Uterus (tissue), 4 donors: ENCODE results near the gene UNC79. TPM values are rescaled to one million over a fixed set of nuclear protein-coding genes. Genes with fewer than 3 reads are reported as not detected.

ENCODE experiments used
- DNase-seq, 2 donors: peaks; one replicate each; pipeline ENCODE4 v3.0.0-alpha.2; 2019 to 2020
- H3K27ac ChIP-seq, 2 donors: fragments of 200-600 bp; sonication (generic); 1 replicate in 1 of 2; 2 replicates in 1 of 2; pipeline ENCODE4 v1.5.1; 2016 to 2018
- H3K27me3 ChIP-seq, 2 donors: fragments of 200-600 bp; sonication (generic); one replicate each; pipeline ENCODE4 v1.5.1; 2018 to 2019; ENCODE audit warnings: control low read depth in 1 of 2
- H3K36me3 ChIP-seq, 2 donors: fragments of 200-600 bp; sonication (generic); one replicate each; pipeline ENCODE4 v1.5.1; 2019; ENCODE audit warnings: control low read depth in 1 of 2
- H3K4me1 ChIP-seq, 2 donors: fragments of 200-600 bp; sonication (generic); one replicate each; pipeline ENCODE4 v1.5.1; 2018 to 2019; ENCODE audit warnings: control low read depth in 1 of 2
- H3K4me3 ChIP-seq, 2 donors: fragments of 200-600 bp; sonication (generic); 1 replicate in 1 of 2; 2 replicates in 1 of 2; pipeline ENCODE4 v1.5.1; 2018 to 2019; ENCODE audit warnings: mild to moderate bottlenecking in 1 of 2
- H3K9me3 ChIP-seq, 2 donors: fragments of 200-600 bp; sonication (generic); one replicate each; pipeline ENCODE4 v1.5.1; 2019; ENCODE audit warnings: control low read depth in 1 of 2
- CTCF ChIP-seq, 4 experiments: fragments of 200-600 bp in 2 of 4; fragments of 450-650 bp in 2 of 4; sonication (generic) in 2 of 4; IDR thresholded peaks; one replicate each; pipeline ENCODE4 v1.5.1; 2016 to 2019; ENCODE audit warnings: antibody characterized with exemption in 4 of 4, mild to moderate bottlenecking in 2 of 4, moderate library complexity in 1 of 4
- POLR2A ChIP-seq, 2 donors: fragments of 450-650 bp; IDR thresholded peaks; one replicate each; pipeline ENCODE4 v1.6.1; 2016; ENCODE audit warnings: antibody characterized with exemption in 2 of 2, mild to moderate bottlenecking in 1 of 2, moderate library complexity in 1 of 2
- intact Hi-C: fragments of 100-400 bp; cut with DNase I; formaldehyde crosslinking; loops from one replicate; pipeline ENCODE4 v1.15.1; 2023; ENCODE audit warnings: low total_unique reads
- total RNA-seq, 4 donors: library from RNA; depleted of rRNA in 3 of 4; stranded (reverse); fragments of >200 nt in 3 of 4; gene quantifications; one replicate each; pipeline versions ENCODE4 v1.1.0 to v1.2.4, GENCODE V29; 2014 to 2023
- donor health status: DM: yes; HTN: yes; CAD: no.

Gene UNC79
- total RNA-seq, 4 donors from 2014 or later: 0.24 to 0.35 TPM; not detected in 2

DNA sequence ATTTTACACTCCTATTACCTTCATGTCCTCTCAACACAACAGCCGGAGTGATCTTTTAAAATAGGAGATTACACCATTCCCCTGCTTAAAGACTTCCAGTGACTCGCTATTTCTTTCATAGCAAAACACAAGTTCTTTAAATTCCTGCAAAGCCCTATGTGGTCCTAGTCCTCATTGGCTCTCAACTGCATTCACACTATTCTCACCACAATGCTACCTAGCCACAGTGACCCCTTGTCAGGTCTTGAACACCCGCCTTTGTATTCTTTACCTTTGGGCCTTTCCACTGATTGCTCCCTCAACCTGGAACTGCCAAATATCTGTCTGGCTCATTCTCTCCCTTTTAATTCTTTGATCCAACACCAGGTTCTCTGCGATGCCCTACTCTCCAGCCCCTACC, 197.3 kb downstream of the UNC79 start:
- intact Hi-C loops: no loop called here
- Histone ChIP-seq H3K36me3 (no peaks in the 10 kb centered on the region), H3K27ac (no peak overlapping the region), H3K27me3 (no peaks in the 10 kb centered on the region), H3K4me1 (no peaks in the 10 kb centered on the region), H3K4me3 (no peak overlapping the region), H3K9me3 (no peaks in the 10 kb centered on the region)
- TF ChIP-seq CTCF (IDR thresholded peaks at IDR 0.05) (no peak), POLR2A (IDR thresholded peaks at IDR 0.05) (no peak)
- no peak for DNase-seq

DNA sequence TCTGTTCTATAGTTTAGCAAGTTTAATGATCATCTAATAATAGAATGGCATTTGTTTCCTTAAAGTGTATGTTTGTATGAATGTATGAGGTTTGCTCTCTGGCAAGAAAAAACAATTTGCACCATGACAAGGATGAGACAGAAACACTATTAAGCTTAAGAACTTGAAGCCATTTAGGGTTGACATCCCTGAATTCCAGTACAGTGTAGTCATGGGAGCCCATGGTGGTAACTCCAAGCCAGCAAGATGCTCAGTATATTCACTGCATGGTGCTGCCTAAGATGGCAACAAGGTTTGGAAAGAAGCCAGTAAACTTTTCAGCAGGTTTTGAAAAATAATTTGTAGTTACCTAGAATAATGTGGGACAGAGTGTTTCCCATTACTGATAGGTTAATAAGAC, 198.9 kb downstream of the UNC79 start:
- DNase-seq: no peak
- no peak overlapping the region for H3K4me3 ChIP-seq
- no peaks in the 10 kb centered on the region for H3K36me3 ChIP-seq
- intact Hi-C loops: no loop called here
- TF ChIP-seq CTCF (IDR thresholded peaks at IDR 0.05) (no peak), POLR2A (IDR thresholded peaks at IDR 0.05) (no peak)
- H3K4me1 ChIP-seq: no peaks in the 10 kb centered on the region
- no peak overlapping the region for H3K27ac ChIP-seq
- H3K27me3 ChIP-seq: no peaks in the 10 kb centered on the region
- no peaks in the 10 kb centered on the region for H3K9me3 ChIP-seq

GRCh38 chr14:93638790-93639189, 208.1 kb downstream of the UNC79 start:
- no peak overlapping the region for H3K4me3 ChIP-seq
- no peaks in the 10 kb centered on the region for H3K36me3 ChIP-seq
- TF ChIP-seq POLR2A (IDR thresholded peaks at IDR 0.05): no peak
- no peak for TF ChIP-seq CTCF (IDR thresholded peaks at IDR 0.05)

DNA sequence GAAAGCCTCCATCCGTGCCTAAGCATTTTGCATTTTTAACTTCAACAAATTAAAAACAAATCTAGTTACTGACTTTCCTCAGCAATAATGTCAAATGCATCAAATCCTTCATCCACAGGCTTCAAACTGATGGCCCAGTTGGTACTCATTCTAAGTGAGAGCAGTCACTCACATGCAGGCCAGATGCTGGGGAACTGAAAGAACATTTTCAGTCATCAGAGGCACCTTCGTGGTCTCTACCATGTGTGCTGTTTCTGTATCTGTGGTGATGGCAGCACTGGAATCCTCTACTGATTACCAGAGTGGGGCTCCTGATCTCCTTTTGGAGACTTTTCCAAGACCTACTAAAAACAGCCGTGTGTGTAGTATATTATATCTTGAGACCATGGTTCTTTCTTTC, 212.4 kb downstream of the UNC79 start:
- H3K9me3 ChIP-seq: no peaks in the 10 kb centered on the region
- H3K4me1 ChIP-seq: no peaks in the 10 kb centered on the region
- intact Hi-C loops: no loop called here
- no peak for TF ChIP-seq CTCF (IDR thresholded peaks at IDR 0.05)
- no peak for TF ChIP-seq POLR2A (IDR thresholded peaks at IDR 0.05)
- no peak overlapping the region for H3K27ac ChIP-seq
- no peaks in the 10 kb centered on the region for H3K27me3 ChIP-seq
- no peak for DNase-seq
- H3K4me3 ChIP-seq: no peak overlapping the region
- no peaks in the 10 kb centered on the region for H3K36me3 ChIP-seq

More at GRCh38 chr14:93638790-93639189, 208.1 kb downstream of the UNC79 start:
- DNase-seq: no peak
- Histone ChIP-seq H3K4me1 (no peaks in the 10 kb centered on the region), H3K9me3 (no peaks in the 10 kb centered on the region), H3K27ac (no peak overlapping the region), H3K27me3 (no peaks in the 10 kb centered on the region)
- intact Hi-C loops: no loop called here

GRCh38 chr14:93643676-93644075, 212.9 kb downstream of the UNC79 start:
- no peak for TF ChIP-seq POLR2A (IDR thresholded peaks at IDR 0.05)
- no peak for TF ChIP-seq CTCF (IDR thresholded peaks at IDR 0.05)
- intact Hi-C loops: no loop called here
- Histone ChIP-seq H3K27me3 (no peaks in the 10 kb centered on the region), H3K9me3 (no peaks in the 10 kb centered on the region), H3K4me3 (no peak overlapping the region), H3K4me1 (no peaks in the 10 kb centered on the region), H3K36me3 (no peaks in the 10 kb centered on the region), H3K27ac (no peak overlapping the region)
- no peak for DNase-seq
